ENCODE results near the gene GPC5.

DNA sequence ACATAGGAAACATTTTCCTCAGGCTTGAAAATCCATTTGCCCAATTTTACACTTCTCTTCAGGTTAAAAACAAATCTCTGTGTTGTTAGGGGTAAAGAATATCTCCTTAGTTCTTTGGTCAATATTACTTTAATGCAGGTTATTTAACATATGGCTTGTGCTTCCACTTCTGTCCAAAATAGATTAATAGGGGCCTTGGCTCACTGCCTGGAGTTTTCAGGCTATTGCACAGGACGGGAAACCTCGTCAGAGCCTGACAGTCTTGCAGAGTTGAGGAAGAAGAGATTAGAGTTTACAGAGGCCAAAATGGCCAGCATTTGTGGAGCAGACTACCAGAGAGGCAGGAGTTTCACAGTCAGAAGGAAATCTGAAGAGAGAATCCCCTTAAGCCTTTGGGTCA lies 964.3 kb downstream of the GPC5 start:
- TF ChIP-seq EHMT2 (IDR thresholded peaks at IDR 0.05; ENCODE audit: low read depth) (no peak), NPAS2 (CRISPR knock-in tag; IDR thresholded peaks at IDR 0.05; ENCODE audit: borderline replicate concordance) (no peak), EP300 (IDR thresholded peaks at IDR 0.05) (no peak), CHD4 (IDR thresholded peaks at IDR 0.05; ENCODE audit: borderline replicate concordance) (no peak), HOXA7 (CRISPR knock-in tag; IDR thresholded peaks at IDR 0.05) (no peak), SREBF2 (IDR thresholded peaks at IDR 0.05) (no peak), ZFP36 (IDR thresholded peaks at IDR 0.05; ENCODE audit: borderline replicate concordance, partially characterized antibody) (no peak)
- TF ChIP-seq, protein P1, sequence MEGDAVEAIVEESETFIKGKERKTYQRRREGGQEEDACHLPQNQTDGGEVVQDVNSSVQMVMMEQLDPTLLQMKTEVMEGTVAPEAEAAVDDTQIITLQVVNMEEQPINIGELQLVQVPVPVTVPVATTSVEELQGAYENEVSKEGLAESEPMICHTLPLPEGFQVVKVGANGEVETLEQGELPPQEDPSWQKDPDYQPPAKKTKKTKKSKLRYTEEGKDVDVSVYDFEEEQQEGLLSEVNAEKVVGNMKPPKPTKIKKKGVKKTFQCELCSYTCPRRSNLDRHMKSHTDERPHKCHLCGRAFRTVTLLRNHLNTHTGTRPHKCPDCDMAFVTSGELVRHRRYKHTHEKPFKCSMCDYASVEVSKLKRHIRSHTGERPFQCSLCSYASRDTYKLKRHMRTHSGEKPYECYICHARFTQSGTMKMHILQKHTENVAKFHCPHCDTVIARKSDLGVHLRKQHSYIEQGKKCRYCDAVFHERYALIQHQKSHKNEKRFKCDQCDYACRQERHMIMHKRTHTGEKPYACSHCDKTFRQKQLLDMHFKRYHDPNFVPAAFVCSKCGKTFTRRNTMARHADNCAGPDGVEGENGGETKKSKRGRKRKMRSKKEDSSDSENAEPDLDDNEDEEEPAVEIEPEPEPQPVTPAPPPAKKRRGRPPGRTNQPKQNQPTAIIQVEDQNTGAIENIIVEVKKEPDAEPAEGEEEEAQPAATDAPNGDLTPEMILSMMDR (IDR thresholded peaks at IDR 0.05), result no peak
- TF ChIP-seq, protein P2, sequence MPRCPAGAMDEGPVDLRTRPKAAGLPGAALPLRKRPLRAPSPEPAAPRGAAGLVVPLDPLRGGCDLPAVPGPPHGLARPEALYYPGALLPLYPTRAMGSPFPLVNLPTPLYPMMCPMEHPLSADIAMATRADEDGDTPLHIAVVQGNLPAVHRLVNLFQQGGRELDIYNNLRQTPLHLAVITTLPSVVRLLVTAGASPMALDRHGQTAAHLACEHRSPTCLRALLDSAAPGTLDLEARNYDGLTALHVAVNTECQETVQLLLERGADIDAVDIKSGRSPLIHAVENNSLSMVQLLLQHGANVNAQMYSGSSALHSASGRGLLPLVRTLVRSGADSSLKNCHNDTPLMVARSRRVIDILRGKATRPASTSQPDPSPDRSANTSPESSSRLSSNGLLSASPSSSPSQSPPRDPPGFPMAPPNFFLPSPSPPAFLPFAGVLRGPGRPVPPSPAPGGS (IDR thresholded peaks at IDR 0.05), result no peak
- TF ChIP-seq, protein P3, sequence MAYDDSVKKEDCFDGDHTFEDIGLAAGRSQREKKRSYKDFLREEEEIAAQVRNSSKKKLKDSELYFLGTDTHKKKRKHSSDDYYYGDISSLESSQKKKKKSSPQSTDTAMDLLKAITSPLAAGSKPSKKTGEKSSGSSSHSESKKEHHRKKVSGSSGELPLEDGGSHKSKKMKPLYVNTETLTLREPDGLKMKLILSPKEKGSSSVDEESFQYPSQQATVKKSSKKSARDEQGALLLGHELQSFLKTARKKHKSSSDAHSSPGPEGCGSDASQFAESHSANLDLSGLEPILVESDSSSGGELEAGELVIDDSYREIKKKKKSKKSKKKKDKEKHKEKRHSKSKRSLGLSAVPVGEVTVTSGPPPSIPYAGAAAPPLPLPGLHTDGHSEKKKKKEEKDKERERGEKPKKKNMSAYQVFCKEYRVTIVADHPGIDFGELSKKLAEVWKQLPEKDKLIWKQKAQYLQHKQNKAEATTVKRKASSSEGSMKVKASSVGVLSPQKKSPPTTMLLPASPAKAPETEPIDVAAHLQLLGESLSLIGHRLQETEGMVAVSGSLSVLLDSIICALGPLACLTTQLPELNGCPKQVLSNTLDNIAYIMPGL (CRISPR knock-in tag; IDR thresholded peaks at IDR 0.05; ENCODE audit: borderline replicate concordance), result no peak
- TF ChIP-seq, protein P4, sequence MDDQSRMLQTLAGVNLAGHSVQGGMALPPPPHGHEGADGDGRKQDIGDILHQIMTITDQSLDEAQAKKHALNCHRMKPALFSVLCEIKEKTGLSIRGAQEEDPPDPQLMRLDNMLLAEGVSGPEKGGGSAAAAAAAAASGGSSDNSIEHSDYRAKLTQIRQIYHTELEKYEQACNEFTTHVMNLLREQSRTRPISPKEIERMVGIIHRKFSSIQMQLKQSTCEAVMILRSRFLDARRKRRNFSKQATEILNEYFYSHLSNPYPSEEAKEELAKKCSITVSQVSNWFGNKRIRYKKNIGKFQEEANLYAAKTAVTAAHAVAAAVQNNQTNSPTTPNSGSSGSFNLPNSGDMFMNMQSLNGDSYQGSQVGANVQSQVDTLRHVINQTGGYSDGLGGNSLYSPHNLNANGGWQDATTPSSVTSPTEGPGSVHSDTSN (IDR thresholded peaks at IDR 0.05), result no peak

Data from A549 (cell line).